Breast epithelium (tissue), 4 donors: ENCODE measurements around the gene NDUFC2. TPM values are rescaled to one million over a fixed set of nuclear protein-coding genes. Genes with fewer than 3 reads are reported as not detected.
"Not testable (repeated sequence)": the region's sequence is repeated elsewhere in the genome, so short reads cannot be mapped to it uniquely, and the experiment has no call there.

Experiments
- DNase-seq, 2 donors: peaks; one replicate each; pipeline ENCODE4 v3.0.0-alpha.2; 2019; ENCODE audit warnings: low spot score in 2 of 2
- H3K27ac ChIP-seq, 2 donors: fragments of 200-600 bp; sonication (generic) in 1 of 2; one replicate each; pipeline ENCODE4 v1.5.1; 2016 to 2019; ENCODE audit warnings: mild to moderate bottlenecking in 1 of 2
- H3K27me3 ChIP-seq, 2 donors: fragments of 200-600 bp; sonication (generic) in 1 of 2; one replicate each; pipeline versions ENCODE4 v1.5.1 to v1.6.0; 2017 to 2019; ENCODE audit warnings: control low read depth in 1 of 2, mild to moderate bottlenecking in 1 of 2
- H3K36me3 ChIP-seq: fragments of 200-600 bp; one replicate; pipeline ENCODE4 v1.5.1; 2019
- H3K4me1 ChIP-seq, 2 donors: fragments of 200-600 bp; sonication (generic); one replicate each; pipeline ENCODE4 v1.5.1; 2016 to 2019; ENCODE audit warnings: control low read depth in 1 of 2
- H3K4me3 ChIP-seq, 3 donors: fragments of 200-600 bp; sonication (generic); 1 replicate in 2 of 3; 2 replicates in 1 of 3; pipeline ENCODE4 v1.5.1; 2016 to 2019; ENCODE audit warnings: mild to moderate bottlenecking in 3 of 3, moderate library complexity in 2 of 3
- H3K9me3 ChIP-seq, 2 donors: fragments of 200-600 bp; sonication (generic) in 1 of 2; one replicate each; pipeline ENCODE4 v1.5.1; 2016 to 2019; ENCODE audit warnings: control low read depth in 1 of 2
- CTCF ChIP-seq, 3 donors: fragments of 450-650 bp; IDR thresholded peaks; one replicate each; pipeline ENCODE4 v1.5.1; 2016 to 2017; ENCODE audit warnings: antibody characterized with exemption in 3 of 3, mild to moderate bottlenecking in 3 of 3, moderate library complexity in 3 of 3
- POLR2A ChIP-seq: fragments of 450-650 bp; IDR thresholded peaks from one replicate; pipeline ENCODE4 v1.6.1; 2016; ENCODE audit warnings: antibody characterized with exemption, mild to moderate bottlenecking, moderate library complexity
- POLR2AphosphoS5 ChIP-seq, 3 donors: sonication (generic); formaldehyde crosslinking; IDR thresholded peaks; one replicate each; pipeline ENCODE4 v1.6.1; 2017; ENCODE audit warnings: antibody characterized with exemption in 3 of 3
- intact Hi-C: fragments of 100-400 bp; cut with DNase I; formaldehyde crosslinking; loops from one replicate; pipeline ENCODE4 v1.15.1; 2023; ENCODE audit warnings: low total_unique reads
- total RNA-seq, 3 donors: library from RNA; depleted of rRNA; stranded (reverse); fragments of >200 nt; gene quantifications; one replicate each; pipeline ENCODE4 v1.1.0, GENCODE V29; 2016

NDUFC2 gene
- total RNA-seq, 3 donors from 2014 or later, result 101 to 105 (median 103) TPM

DNA sequence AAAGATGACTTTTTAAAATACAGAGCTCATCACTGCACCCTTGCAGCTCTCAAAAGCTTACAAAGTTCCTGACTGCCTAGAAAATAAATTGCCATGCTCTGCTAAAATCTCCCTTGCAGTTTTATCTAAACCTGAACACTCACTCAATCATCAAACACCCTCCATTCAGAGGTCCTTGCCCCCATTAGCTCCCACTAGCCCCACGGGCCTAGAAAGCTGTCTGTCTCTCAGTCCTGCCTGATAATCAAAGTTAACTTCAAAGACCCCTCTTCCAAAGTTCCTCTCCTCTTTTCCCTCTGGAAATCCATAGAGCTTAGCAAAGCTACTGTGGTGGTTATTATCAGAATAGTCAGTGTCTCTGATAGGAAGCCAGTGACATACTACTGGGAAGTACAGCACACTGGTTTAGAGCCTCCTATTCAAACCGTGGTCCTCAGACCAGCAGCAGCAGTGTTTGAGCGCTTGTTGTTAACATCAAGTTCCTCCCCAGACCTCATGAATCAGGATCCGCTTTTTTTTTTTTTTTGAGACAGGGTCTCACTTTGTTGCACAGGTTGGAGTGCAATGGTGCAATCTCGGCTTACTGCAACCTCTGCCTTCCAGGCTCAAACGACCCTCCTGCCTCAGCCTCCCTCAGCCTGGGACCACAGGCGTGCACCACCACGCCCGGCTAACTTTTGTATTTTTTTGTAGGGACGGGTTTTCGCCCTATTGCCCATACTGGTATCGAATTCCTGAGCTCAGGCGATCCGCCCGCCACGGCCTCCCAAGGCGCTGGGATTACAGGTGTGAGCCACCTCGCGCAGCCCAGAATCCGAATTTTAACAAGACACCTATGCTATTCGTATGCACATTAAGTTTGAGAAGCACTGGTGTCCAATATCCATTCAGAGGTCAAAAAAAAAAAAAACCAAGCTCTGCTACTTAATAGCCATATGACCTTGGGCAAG is 1.2 kb downstream of the NDUFC2 start:
- H3K4me1 ChIP-seq, result peaks cover 0 to 9% of the 10 kb centered on the region in 2 donors
- H3K27me3 ChIP-seq, result no peaks in the 10 kb centered on the region
- H3K27ac ChIP-seq, result peak overlapping the region in 1 of 2 donors; percentile 91
- no peak for DNase-seq
- H3K9me3 ChIP-seq, result no peaks in the 10 kb centered on the region
- TF ChIP-seq POLR2A, result no peak
- no peak for TF ChIP-seq POLR2AphosphoS5 (IDR thresholded peaks at IDR 0.05)
- TF ChIP-seq CTCF (IDR thresholded peaks at IDR 0.05), result no peak
- no peaks in the 10 kb centered on the region for H3K36me3 ChIP-seq
- intact Hi-C loops, result no loop called here
- peak overlapping the region; percentile 82 to 97 (median 88) for H3K4me3 ChIP-seq

DNA sequence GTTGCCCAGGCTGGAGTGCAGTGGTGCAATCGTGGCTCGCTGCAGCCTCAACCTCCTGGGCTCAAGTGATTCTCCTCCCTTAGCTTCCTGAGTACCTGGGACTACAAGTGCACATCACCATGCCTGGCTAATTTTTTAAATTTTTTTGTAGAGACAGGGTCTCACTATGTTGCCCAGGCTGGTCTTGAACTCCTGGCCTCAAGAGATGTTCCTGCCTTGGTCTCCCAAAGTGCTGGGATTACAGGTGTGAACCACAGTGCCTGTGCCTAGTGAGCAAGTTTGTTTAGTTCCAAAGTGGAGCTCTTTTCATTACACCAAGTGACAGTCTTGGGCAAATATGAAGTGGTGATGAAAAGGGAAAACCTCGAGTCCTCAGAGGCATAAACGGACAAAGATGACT is 2.1 kb downstream of the NDUFC2 start:
- H3K4me1 ChIP-seq, H3K27me3 ChIP-seq, intact Hi-C loops, H3K27ac ChIP-seq, DNase-seq, H3K9me3 ChIP-seq, H3K36me3 ChIP-seq: not testable (repeated sequence)
- H3K4me3 ChIP-seq, result peak overlapping the region in 2 of 3 donors; percentile 88 to 97

GRCh38 chr11:78076733-78077403 is 2.8 kb downstream of the NDUFC2 start:
- Histone ChIP-seq H3K4me1 (peaks cover 0 to 9% of the 10 kb centered on the region in 2 donors), H3K27ac (no peak overlapping the region), H3K36me3 (no peaks in the 10 kb centered on the region), H3K9me3 (no peaks in the 10 kb centered on the region), H3K27me3 (no peaks in the 10 kb centered on the region), H3K4me3 (no peak overlapping the region)
- TF ChIP-seq CTCF (IDR thresholded peaks at IDR 0.05), result no peak
- TF ChIP-seq POLR2A, result no peak
- no peak for TF ChIP-seq POLR2AphosphoS5 (IDR thresholded peaks at IDR 0.05)
- intact Hi-C loops, result no loop called here
- no peak for DNase-seq

DNA sequence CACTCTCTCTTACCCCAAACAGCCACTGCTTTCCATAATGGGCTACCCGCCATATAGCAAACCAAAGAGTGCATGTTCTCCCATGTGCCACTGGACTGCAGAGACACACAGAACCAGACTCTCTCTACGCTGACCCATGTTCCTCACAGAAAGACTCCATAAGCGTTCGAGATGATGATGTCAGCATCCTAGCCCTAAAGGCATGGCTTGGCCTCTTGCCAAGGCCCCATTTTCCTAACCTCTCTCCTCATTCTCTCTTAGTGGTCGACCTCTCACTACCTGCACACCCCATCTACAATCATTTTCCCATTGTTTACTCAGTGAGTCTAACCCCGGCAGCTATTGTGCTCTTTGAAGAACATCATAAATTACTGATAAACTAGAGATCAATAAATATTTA is 4.9 kb downstream of the NDUFC2 start:
- DNase-seq, result no peak
- H3K27ac ChIP-seq, result no peak overlapping the region
- H3K9me3 ChIP-seq, result no peaks in the 10 kb centered on the region
- TF ChIP-seq POLR2AphosphoS5 (IDR thresholded peaks at IDR 0.05), result no peak
- TF ChIP-seq CTCF (IDR thresholded peaks at IDR 0.05), result no peak
- TF ChIP-seq POLR2A, result no peak
- H3K36me3 ChIP-seq, result no peaks in the 10 kb centered on the region
- H3K4me3 ChIP-seq, result no peak overlapping the region
- peaks cover 0 to 9% of the 10 kb centered on the region in 2 donors for H3K4me1 ChIP-seq
- H3K27me3 ChIP-seq, result no peaks in the 10 kb centered on the region
- intact Hi-C loops, result no loop called here

DNA sequence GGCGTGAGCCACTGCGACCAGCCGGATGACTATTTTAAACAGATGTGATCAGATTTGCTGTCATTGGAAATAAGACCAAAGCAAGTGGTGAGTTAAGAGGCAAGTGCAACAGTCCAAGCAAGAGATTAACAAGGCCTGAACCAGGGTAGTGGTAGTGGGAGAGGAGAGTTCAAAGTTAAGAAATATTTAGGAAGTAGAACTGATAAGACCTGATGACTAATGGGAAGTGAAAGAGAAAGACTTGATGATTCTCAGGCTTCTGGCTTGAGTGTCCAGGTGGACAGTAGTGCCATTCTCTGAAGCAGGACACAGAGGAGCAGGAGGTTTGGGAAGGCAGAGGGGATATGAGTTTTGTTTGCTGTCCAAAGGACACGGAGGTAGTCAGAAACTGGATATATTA is 7.2 kb downstream of the NDUFC2 start:
- TF ChIP-seq POLR2AphosphoS5 (IDR thresholded peaks at IDR 0.05) (no peak), POLR2A (no peak), CTCF (IDR thresholded peaks at IDR 0.05) (no peak)
- no peak for DNase-seq
- Histone ChIP-seq H3K4me1 (peaks cover 0 to under 1% of the 10 kb centered on the region in 2 donors), H3K27ac (no peak overlapping the region), H3K27me3 (no peaks in the 10 kb centered on the region), H3K4me3 (no peak overlapping the region), H3K36me3 (no peaks in the 10 kb centered on the region), H3K9me3 (no peaks in the 10 kb centered on the region)
- intact Hi-C loops, result no loop called here
